CD14-positive monocyte (primary cell): ENCODE measurements around the gene ABHD17C. TPM values are rescaled to one million over a fixed set of nuclear protein-coding genes. Genes with fewer than 3 reads are reported as not detected.

Experiments
- DNase-seq, 3 donors: peaks; one replicate each; pipeline ENCODE4 v3.0.0-alpha.2; 2011 to 2022
- H2AFZ ChIP-seq: 2 replicates; pipeline ENCODE4 v1.6.0; 2012; ENCODE audit warnings: mild to moderate bottlenecking, low read depth, low read length, inconsistent platforms; ENCODE audit not compliant: insufficient read depth, poor library complexity, severe bottlenecking
- H3K27ac ChIP-seq, 2 donors: 1 replicate in 1 of 2; 2 replicates in 1 of 2; pipeline ENCODE4 v1.5.1; 2012 to 2013; ENCODE audit warnings: low read length in 2 of 2, control low read depth in 1 of 2, inconsistent platforms in 1 of 2, low read depth in 1 of 2, mild to moderate bottlenecking in 1 of 2
- H3K27me3 ChIP-seq, 2 donors: one replicate each; pipeline versions ENCODE4 v1.6.0 to v1.6.1; 2011 to 2013; ENCODE audit warnings: low read length in 2 of 2; ENCODE audit not compliant: control insufficient read depth in 2 of 2, insufficient read depth in 2 of 2
- H3K36me3 ChIP-seq, 2 donors: replicated peaks in 1 of 2; 1 replicate in 1 of 2; 2 replicates in 1 of 2; pipeline versions ENCODE4 v1.5.1 to v1.6.1; 2012 to 2013; ENCODE audit warnings: low read length in 2 of 2, control low read depth in 1 of 2, inconsistent platforms in 1 of 2, mild to moderate bottlenecking in 1 of 2; ENCODE audit not compliant: insufficient read depth in 2 of 2, control insufficient read depth in 1 of 2
- H3K4me1 ChIP-seq, 2 donors: 1 replicate in 1 of 2; 2 replicates in 1 of 2; pipeline versions ENCODE4 v1.5.1 to v1.6.1; 2012 to 2013; ENCODE audit warnings: low read length in 2 of 2, control low read depth in 1 of 2, inconsistent platforms in 1 of 2, mild to moderate bottlenecking in 1 of 2, moderate library complexity in 1 of 2; ENCODE audit not compliant: insufficient read depth in 2 of 2, control insufficient read depth in 1 of 2
- H3K4me2 ChIP-seq: replicated peaks from 2 replicates; pipeline ENCODE3; 2012; ENCODE audit warnings: low read length, moderate library complexity, mild to moderate bottlenecking; ENCODE audit not compliant: poor library complexity, severe bottlenecking; ENCODE audit errors: extremely low read depth
- H3K4me3 ChIP-seq, 3 experiments: fragments of 200-600 bp in 1 of 3; sonication (generic) in 1 of 3; replicated peaks in 1 of 3; 1 replicate in 2 of 3; 2 replicates in 1 of 3; pipeline ENCODE4 v1.5.1; 2011 to 2013; ENCODE audit warnings: low read length in 3 of 3, mild to moderate bottlenecking in 3 of 3, control low read depth in 2 of 3, low read depth in 2 of 3, inconsistent platforms in 1 of 3, moderate library complexity in 1 of 3
- H3K79me2 ChIP-seq: 2 replicates; pipeline ENCODE4 v1.6.0; 2012; ENCODE audit warnings: mild to moderate bottlenecking, control low read depth, inconsistent platforms, low read length, moderate library complexity; ENCODE audit not compliant: insufficient read depth
- H3K9ac ChIP-seq: 2 replicates; pipeline ENCODE4 v1.6.0; 2017; ENCODE audit warnings: low read length, mild to moderate bottlenecking; ENCODE audit not compliant: insufficient read depth, poor library complexity, severe bottlenecking
- H3K9me3 ChIP-seq, 2 donors: replicated peaks in 1 of 2; 1 replicate in 1 of 2; 2 replicates in 1 of 2; pipeline versions ENCODE4 v1.5.1 to v1.6.1; 2012 to 2013; ENCODE audit warnings: low read length in 2 of 2, control low read depth in 1 of 2; ENCODE audit not compliant: control insufficient read depth in 1 of 2, insufficient read depth in 1 of 2
- H4K20me1 ChIP-seq: 2 replicates; pipeline ENCODE4 v1.6.0; 2012; ENCODE audit warnings: mild to moderate bottlenecking, low read length, control low read depth, moderate library complexity; ENCODE audit not compliant: insufficient read depth
- H3K27ac Mint-ChIP-seq, 7 donors: one replicate each; pipeline ENCODE4 v1.8.0; 2020; ENCODE audit warnings: mild to moderate bottlenecking in 7 of 7, mixed read lengths in 7 of 7, moderate library complexity in 6 of 7, inconsistent platforms in 2 of 7
- H3K27me3 Mint-ChIP-seq, 3 donors: one replicate each; pipeline ENCODE4 v1.8.0; 2021 to 2022; ENCODE audit warnings: low read depth in 3 of 3, mild to moderate bottlenecking in 3 of 3, mixed read lengths in 3 of 3, moderate library complexity in 3 of 3, inconsistent platforms in 1 of 3
- H3K36me3 Mint-ChIP-seq, 2 donors: one replicate each; pipeline ENCODE4 v1.8.0; 2020; ENCODE audit warnings: mixed read lengths in 2 of 2, inconsistent platforms in 1 of 2, mild to moderate bottlenecking in 1 of 2
- H3K4me1 Mint-ChIP-seq: one replicate; pipeline ENCODE4 v1.8.0; 2020; ENCODE audit warnings: mild to moderate bottlenecking, mixed read lengths
- H3K4me3 Mint-ChIP-seq, 2 donors: one replicate each; pipeline ENCODE4 v1.8.0; 2020; ENCODE audit warnings: mild to moderate bottlenecking in 2 of 2, mixed read lengths in 2 of 2, moderate library complexity in 1 of 2
- H3K9me3 Mint-ChIP-seq, 7 donors: one replicate each; pipeline ENCODE4 v1.8.0; 2020 to 2022; ENCODE audit warnings: mixed read lengths in 7 of 7, mild to moderate bottlenecking in 6 of 7, moderate library complexity in 6 of 7, inconsistent platforms in 2 of 7
- WGBS: methylation state at CpG from one replicate; pipeline ENCODE4 v1.1.5; 2013; ENCODE audit warnings: missing lambda C conversion rate; ENCODE audit not compliant: insufficient coverage; 5-methylcytosine and 5-hydroxymethylcytosine counted together
- intact Hi-C, 2 donors: fragments of 100-400 bp; cut with micrococcal nuclease; formaldehyde crosslinking; loops; one replicate each; pipeline versions ENCODE4 v1.15.0 to v1.15.1; 2023
- polyA plus RNA-seq, 3 donors: library from polyadenylated mRNA; depleted of rRNA in 1 of 3; unstranded in 2 of 3; stranded (reverse) in 1 of 3; fragments of 300-500 nt in 2 of 3; fragments of >200 nt in 1 of 3; fragmentation: Illumina TruSeq in 2 of 3; gene quantifications; 1 replicate in 2 of 3; 2 replicates in 1 of 3; pipeline ENCODE4 v1.2.3, GENCODE V29; 2012 to 2021
- TF ChIP-seq, protein P1 (sequence below): fragments of 200-600 bp; IDR thresholded peaks from one replicate; pipeline ENCODE4 v1.8.0; 2022; ENCODE audit warnings: antibody characterized with exemption, mild to moderate bottlenecking

Gene ABHD17C
- polyA plus RNA-seq, 3 donors: 0.48 to 0.76 (median 0.68) TPM

DNA sequence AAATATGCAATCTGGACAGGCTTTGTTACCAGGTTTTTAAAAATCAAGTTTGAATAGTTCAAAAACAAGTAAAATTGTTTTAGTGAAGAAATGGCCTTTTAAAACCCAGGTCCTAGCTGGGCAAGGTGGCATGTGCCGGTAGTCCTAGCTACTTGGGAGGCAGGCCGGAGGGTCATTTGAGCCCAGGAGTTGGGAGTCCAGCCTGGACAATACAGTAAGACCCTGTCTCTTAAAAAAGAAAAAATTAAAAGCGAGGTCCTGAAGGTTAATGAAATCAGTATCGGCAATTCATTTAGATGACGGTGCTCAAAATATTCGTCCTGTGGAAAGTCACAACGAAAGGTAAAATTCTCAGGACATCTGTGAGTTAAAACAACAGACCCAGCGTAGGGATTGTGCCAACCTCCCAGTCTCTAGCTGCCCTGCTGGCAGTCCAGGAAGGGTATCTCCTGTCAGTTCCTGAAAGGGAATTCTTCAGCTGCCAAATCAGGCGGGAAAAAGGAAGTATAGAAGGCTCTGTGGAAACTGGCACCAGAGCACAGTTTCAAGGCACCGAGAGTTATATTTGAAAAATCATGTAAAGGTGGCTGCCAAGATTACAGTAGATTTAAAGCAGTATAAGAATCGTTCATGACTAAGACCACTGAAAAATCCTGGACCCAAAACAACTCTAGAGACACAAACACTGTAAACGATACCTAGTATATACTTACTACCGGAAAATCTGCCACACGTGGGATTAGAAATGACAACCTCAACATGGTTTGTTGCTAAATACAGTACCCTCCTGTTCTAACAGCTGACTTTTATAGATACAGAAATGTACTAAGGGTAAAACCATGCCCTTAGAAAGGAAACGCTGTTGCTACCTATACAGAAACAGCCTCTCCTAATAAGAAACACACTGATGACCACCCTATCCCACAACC is 1.2 kb upstream of the ABHD17C start:
- Histone ChIP-seq H3K79me2 (peaks cover 7% of the 10 kb centered on the region), H3K4me3 (peak overlapping the region; percentile 49 to 99 (median 89)), H3K9ac (peak overlapping the region; percentile 69), H3K27me3 (peaks cover 0 to 9% of the 10 kb centered on the region in 2 donors), H4K20me1 (no peaks in the 10 kb centered on the region), H2AFZ (peak overlapping the region; percentile 93), H3K9me3 (no peaks in the 10 kb centered on the region), H3K36me3 (no peaks in the 10 kb centered on the region), H3K4me1 (peaks cover 17 to 24% of the 10 kb centered on the region in 2 donors), H3K4me2 (peak overlapping the region; percentile 95), H3K27ac (no peak overlapping the region)
- TF ChIP-seq, protein P1, sequence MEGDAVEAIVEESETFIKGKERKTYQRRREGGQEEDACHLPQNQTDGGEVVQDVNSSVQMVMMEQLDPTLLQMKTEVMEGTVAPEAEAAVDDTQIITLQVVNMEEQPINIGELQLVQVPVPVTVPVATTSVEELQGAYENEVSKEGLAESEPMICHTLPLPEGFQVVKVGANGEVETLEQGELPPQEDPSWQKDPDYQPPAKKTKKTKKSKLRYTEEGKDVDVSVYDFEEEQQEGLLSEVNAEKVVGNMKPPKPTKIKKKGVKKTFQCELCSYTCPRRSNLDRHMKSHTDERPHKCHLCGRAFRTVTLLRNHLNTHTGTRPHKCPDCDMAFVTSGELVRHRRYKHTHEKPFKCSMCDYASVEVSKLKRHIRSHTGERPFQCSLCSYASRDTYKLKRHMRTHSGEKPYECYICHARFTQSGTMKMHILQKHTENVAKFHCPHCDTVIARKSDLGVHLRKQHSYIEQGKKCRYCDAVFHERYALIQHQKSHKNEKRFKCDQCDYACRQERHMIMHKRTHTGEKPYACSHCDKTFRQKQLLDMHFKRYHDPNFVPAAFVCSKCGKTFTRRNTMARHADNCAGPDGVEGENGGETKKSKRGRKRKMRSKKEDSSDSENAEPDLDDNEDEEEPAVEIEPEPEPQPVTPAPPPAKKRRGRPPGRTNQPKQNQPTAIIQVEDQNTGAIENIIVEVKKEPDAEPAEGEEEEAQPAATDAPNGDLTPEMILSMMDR: no peak
- no peaks in the 10 kb centered on the region for H3K36me3 Mint-ChIP-seq
- intact Hi-C loops: no loop called here
- peak in 1 of 3 donors; percentile 16 for DNase-seq
- peaks cover 21% of the 10 kb centered on the region for H3K4me1 Mint-ChIP-seq
- peak overlapping the region in 2 of 7 donors; percentile 42 to 68 for H3K27ac Mint-ChIP-seq
- H3K4me3 Mint-ChIP-seq: peak overlapping the region; percentile 85 to 89
- 55% methylated on average over 11 of the region's 15 CpGs for WGBS
- H3K27me3 Mint-ChIP-seq: peaks cover 10 to 12% (median 11%) of the 10 kb centered on the region in 3 donors
- no peaks in the 10 kb centered on the region for H3K9me3 Mint-ChIP-seq

DNA sequence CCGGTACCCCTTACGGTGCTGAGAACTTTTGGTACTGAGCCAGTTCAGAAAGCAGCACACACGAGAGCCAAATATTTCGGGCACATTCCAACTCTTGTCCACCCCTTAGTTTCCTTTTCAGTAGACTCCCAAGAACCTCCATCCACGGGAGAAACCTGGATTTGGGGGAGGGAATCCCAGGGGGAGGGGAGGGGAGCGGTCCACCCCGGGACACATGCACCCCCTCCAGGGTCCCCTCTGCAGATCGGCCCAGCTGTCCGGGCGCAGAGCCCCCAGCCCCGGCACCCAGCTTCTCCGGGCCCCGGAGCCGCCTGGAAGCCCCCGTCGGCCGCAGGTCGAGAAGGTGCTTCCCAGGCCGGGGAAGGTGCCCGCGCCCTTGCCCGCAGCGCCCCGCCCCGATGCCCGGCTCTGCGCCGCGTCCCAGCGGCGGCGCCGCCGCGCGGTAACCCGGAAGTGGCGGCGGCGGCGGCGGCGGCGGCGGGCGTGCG is 455 bp upstream of the ABHD17C start:
- Mint-ChIP-seq H3K27ac (peak overlapping the region in 2 of 7 donors; percentile 42 to 68), H3K4me1 (peaks cover 21% of the 10 kb centered on the region), H3K36me3 (no peaks in the 10 kb centered on the region), H3K9me3 (no peaks in the 10 kb centered on the region), H3K4me3 (peak overlapping the region; percentile 85 to 89), H3K27me3 (peaks cover 10 to 12% (median 11%) of the 10 kb centered on the region in 3 donors)
- 0% methylated on average over 44 of the region's 47 CpGs for WGBS
- Histone ChIP-seq H3K4me3 (peak overlapping the region; percentile 49 to 99 (median 89)), H3K9ac (peak overlapping the region; percentile 69), H3K4me1 (peaks cover 17 to 24% of the 10 kb centered on the region in 2 donors), H3K36me3 (no peaks in the 10 kb centered on the region), H3K27ac (no peak overlapping the region), H2AFZ (peak overlapping the region; percentile 93), H4K20me1 (no peaks in the 10 kb centered on the region), H3K79me2 (peaks cover 7% of the 10 kb centered on the region), H3K4me2 (peak overlapping the region; percentile 95), H3K9me3 (no peaks in the 10 kb centered on the region), H3K27me3 (peaks cover 0 to 9% of the 10 kb centered on the region in 2 donors)
- intact Hi-C loops: loop anchor here in 1 of 2 donors (5.0 kb wide), 1 partner anchor 83 kb away; the partner anchor contains the start of gene CEMIP
- peak in 1 of 3 donors; percentile 25 for DNase-seq
- TF ChIP-seq, protein P1: no peak
